Epidermal melanocyte (primary cell): ENCODE data around the gene PIGU.
"Not testable (repeated sequence)": the region's sequence is repeated elsewhere in the genome, so short reads cannot be mapped to it uniquely, and the experiment has no call there.

Experiments used
- DNase-seq: peaks from one replicate; pipeline ENCODE4 v3.0.0; 2011; ENCODE audit warnings: low spot score; ENCODE audit not compliant: insufficient read length

Gene PIGU

DNA sequence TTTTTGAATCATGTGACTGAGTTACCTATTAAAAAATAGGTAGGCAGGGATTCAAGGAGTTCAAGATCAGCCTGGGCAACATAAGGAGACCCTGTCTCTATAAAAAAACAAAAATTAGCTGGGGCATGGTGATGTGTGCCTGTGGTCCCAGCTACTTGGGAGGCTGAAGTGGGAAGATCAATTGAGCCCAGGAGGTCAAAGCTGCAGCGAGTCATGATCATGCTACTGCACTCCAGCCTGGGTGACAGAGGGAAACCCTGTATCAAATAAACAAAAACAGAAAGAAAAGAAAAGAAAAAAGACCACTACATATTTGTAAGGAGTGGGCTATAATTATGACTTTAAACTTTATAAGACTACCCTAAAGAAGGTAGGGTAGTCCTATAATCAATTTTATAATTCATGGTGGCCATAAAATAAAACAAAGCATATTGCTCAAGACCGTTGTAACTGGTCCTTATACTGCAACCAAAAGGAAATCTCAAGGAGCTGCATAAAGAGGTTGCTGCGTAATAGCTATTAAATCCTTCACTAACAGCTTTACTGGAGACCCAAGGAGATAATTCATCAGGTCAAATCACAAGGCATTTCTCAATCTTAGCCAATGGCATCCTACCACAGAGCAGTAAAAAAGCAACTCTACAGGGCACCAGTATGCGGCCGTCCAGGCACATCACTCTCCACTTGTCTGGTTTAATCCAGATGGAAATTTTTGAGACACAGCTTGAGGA is 13.5 kb downstream of the PIGU start:
- no peak for DNase-seq

- not testable (repeated sequence) for DNase-seq
These were observed 15.1 kb downstream of the PIGU start for GRCh38 chr20:34661811-34662210.

DNA sequence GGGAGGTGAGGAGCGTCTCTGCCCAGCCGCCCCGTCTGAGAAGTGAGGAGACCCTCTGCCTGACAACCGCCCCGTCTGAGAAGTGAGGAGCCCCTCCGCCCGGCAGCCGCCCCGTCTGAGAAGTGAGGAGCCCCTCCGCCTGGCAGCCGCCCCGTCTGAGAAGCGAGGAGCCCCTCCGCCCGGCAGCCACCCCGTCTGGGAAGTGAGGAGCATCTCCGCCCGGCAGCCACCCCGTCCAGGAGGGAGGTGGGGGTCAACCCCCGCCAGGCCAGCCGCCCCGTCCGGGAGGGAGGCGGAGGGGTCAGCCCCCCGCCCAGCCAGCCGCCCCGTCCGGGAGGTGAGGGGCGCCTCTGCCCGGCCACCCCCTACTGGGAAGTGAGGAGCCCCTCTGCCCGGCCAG is 18.2 kb downstream of the PIGU start:
- DNase-seq = not testable (repeated sequence)

GRCh38 chr20:34654207-34654744 is 22.6 kb downstream of the PIGU start:
- DNase-seq = no peak

DNA sequence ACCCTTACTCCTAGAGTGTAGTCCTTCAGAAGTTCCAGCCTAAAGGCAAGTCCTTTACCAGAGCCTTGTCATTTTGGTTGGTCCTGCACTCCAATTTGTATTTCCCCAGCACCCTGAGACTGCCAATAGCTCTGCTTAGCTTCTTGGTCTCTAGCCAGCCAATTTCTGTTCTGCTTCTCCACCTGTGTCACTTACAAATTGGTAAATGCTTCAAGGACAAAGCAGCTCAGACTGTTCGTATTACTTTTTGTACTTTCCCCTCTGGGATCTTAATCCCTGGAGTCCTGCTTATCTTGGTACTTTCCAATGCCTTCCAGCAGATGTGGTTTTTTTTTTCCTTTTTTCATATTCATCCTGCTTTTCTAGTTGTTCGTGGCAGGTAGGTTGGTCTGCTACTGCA is 25.7 kb downstream of the PIGU start:
- DNase-seq = no peak

GRCh38 chr20:34647737-34648136 is 29.2 kb downstream of the PIGU start:
- no peak for DNase-seq

DNA sequence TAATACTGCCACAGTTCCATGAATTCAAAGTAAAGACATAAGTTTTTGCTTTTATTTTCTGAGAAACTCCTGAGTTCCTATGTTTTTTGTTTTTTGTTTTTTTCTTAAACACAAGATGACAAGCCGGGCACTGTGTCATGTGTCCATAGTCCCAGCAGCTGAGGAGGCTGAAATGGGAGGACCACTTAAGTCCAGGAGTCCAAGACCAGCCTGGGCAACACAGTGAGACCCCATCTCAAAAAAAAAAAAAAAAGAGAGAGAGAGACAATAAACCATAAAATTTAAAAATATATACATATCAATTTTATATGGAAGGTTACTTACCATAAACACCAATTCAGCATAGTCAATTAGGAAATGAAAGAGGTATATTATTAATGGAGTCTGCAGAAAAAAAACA is 31.9 kb downstream of the PIGU start:
- DNase-seq = no peak

- no peak for DNase-seq
These were observed 32.5 kb downstream of the PIGU start for GRCh38 chr20:34644345-34644744.

DNA sequence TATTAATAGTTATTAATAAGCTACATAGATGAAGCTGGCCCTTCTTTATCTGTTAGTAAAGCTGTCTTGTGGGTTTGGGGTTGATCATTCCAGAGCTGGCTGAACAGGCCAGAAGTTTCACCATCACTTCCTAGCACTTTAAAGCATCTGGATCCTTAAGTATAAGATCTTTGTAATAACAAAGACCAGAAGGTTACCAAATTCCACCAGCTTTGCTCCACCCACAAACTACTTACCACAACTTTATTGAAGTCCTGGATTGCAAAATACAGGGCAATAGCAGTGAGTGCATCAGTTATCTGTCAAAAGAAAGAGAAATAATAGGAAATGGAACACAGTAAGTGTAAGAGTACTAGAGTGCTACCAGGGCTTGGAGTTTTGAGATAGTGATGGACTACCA is 33.0 kb downstream of the PIGU start:
- DNase-seq = no peak

DNA sequence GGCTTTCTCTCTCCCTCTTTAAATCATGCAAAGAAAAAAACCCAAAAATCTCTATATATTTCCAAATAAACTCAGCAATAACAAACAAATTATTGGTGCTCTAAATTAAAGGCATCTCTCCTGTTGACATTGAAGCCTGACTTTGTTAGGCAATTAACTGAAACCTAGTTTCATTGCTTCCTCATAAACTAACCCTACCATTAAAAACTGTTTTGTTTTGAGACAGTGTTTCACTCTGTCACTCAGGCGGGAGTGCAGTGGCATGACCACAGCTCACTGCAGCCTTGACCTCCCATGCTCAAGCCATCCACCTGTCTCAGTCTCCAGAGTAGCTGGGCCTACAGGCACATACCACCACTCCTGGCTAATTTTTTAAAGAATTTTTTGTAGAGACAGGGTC is 34.9 kb downstream of the PIGU start:
- DNase-seq = no peak

- DNase-seq = no peak
These were observed 37.1 kb downstream of the PIGU start for GRCh38 chr20:34639755-34640222.

DNA sequence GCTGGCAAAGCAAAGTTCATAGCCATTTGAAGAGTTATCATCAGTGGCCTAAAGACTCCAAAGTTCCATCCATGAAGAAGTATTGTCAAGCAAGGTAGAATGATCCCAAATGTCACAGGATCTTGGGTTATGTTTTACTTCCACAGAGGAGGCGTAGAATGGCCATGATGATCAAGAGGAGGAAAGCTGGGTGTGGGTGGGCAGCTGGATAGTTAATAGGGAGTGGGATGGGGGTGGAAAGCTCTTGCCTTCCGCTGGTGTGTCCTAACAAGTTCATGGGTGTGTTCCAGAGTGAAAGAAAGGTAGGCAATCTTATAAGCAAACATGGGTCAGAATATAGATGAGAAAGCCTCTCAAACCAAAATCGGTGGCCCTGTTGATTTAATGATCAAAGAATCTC is 38.4 kb downstream of the PIGU start:
- DNase-seq = no peak

GRCh38 chr20:34638039-34638292 is 38.9 kb downstream of the PIGU start:
- DNase-seq = no peak

DNA sequence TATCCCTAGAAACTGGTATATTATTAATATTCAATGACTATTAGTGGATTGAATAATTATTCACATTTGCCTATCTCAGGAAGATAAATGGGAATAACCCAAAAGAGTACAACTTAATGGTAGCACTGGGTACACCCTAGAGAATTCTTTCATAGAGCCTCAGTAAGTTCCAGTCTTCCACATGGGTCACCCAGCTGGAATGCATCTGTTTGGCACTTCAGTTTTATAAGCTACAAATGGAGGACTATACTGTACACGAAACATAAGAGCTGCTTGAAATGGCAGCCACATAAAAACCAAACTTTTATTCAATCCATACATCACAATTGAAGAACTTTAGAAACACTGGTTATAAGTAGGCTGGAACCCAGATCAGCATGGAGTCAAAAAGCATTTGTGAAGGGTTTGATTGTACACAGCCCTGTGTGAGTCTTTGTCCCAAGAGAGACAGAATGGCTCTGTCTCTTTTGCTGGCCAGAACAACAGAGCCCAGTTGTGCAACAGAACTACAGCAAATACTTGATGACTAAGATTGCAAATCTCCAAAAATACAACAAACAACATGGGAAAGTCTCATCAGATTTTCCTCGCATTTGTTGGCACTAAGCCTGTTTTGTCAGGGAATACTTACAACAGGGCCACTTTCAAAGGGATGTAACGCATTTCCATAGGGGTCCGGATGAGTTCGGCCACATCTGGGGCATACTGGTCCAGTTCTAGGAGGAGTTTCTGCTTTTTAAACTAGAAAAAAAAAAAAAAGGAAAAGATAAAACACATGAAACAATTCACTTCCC is 39.5 kb downstream of the PIGU start:
- DNase-seq = peak; percentile 35

GRCh38 chr20:34636648-34637047 is 40.2 kb downstream of the PIGU start:
- DNase-seq = no peak

DNA sequence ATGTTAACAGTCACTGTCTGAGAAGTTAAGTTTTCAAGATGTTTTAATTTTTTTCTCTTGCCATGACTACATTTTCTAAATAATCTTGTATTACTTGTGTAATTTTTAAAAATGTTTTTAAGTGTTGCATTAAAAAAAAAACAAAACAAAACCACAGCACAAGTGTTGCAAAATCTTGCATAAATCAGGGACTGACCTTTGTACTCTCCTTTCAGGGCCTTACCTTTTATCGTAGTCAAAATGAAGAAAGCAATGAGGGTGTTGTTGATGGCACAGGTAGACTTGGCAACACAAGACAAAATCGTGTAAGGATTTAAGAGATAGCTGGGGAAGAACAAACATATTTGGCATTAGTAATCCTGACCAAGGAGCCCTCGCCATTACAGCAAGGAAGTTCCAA is 42.5 kb downstream of the PIGU start:
- DNase-seq = no peak

DNA sequence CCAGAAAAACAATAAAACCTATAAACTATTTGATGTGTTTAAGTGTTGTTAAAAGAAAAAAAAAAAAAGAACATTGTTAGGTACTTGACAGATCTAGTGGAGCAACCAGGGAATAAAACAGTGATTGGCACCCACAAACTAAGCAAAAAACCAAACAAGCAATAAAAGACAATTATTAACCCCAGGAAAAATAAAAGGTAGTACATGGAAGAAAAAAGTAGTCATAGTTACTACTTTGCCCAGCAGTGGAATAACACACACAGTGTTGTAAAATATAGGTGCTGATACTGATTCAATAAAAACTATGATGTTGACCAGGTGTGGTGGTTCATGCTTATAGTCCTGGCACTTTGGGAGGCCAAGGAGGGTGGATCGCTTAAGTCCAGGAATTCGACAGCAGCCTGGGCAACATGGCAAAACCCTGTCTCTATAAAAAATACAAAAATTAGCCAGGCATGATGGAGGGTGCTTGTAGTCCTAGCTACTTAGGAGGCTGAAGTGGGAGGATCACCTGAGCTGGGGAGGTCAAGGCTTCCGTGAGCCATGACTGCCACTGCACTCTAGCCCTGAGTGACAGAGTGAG is 43.9 kb downstream of the PIGU start:
- no peak for DNase-seq

GRCh38 chr20:34629904-34630303 is 47.0 kb downstream of the PIGU start:
- no peak for DNase-seq

GRCh38 chr20:34629342-34629741 is 47.5 kb downstream of the PIGU start:
- DNase-seq = no peak

GRCh38 chr20:34628026-34628425 is 48.9 kb downstream of the PIGU start:
- DNase-seq = no peak

- DNase-seq = no peak
These were observed 49.4 kb downstream of the PIGU start for GRCh38 chr20:34627458-34627857.

GRCh38 chr20:34626992-34627391 is 49.9 kb downstream of the PIGU start:
- no peak for DNase-seq
